ENCODE results near the gene CDH7. TPM values are rescaled to one million over a fixed set of nuclear protein-coding genes. Genes with fewer than 3 reads are reported as not detected.

The CDH7 gene, protein sequence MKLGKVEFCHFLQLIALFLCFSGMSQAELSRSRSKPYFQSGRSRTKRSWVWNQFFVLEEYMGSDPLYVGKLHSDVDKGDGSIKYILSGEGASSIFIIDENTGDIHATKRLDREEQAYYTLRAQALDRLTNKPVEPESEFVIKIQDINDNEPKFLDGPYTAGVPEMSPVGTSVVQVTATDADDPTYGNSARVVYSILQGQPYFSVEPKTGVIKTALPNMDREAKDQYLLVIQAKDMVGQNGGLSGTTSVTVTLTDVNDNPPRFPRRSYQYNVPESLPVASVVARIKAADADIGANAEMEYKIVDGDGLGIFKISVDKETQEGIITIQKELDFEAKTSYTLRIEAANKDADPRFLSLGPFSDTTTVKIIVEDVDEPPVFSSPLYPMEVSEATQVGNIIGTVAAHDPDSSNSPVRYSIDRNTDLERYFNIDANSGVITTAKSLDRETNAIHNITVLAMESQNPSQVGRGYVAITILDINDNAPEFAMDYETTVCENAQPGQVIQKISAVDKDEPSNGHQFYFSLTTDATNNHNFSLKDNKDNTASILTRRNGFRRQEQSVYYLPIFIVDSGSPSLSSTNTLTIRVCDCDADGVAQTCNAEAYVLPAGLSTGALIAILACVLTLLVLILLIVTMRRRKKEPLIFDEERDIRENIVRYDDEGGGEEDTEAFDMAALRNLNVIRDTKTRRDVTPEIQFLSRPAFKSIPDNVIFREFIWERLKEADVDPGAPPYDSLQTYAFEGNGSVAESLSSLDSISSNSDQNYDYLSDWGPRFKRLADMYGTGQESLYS
- 6.8 and 7.8 TPM in 2 replicates for total RNA-seq (2014; rRNA removed; shearing (Covaris generic))

DNA sequence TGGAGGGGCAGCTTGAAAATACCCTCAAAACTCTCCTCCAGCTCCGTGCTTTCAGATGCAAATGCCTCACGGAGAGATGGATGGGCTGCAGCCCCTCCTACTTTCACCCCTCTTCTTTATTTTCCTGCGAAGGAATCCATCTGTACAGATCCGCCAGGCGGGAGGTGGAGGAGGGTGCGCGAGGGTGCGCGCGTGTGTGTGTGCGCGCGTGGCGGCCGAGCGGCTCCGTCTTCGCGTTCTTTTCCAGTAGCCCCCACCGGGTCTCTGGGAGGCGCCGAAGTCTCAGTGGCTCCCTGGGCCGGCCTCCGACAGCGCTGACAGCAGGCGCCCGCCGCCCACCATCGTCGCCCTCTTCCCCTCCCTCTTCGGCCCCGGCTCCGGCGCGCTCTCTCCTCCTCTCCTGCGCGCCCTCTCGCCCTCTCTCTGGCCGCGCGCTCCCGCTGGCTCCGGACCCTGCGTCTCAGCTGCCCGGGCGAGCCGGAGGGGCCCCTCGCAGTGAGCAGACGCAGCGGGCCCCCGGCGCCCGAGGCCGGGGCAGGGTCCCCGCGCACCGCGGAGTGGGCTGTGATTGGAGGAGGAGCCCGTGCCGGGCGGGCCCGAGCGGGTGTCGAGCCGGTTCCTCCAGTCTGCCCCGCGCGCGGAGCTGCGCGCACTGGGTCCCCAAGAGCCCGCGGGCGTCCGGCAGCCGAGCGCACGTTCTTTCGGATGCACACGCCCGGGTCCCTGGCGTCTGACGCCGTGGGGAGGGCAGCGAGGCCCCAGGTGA lies at the start of gene CDH7:
Gene CDH7, plus strand, starts transcription at position 624 of the 766 bp plus-strand sequence. CDS start 11,831 bp downstream, outside the sequence.
- Histone ChIP-seq H3K27ac (peak within 1 kb of the TSS; percentile 57), H3K4me1 (peaks cover 26% of the 10 kb centered on the region), H3K4me3 (peak within 1 kb of the TSS; percentile 64), H3K27me3 (no peaks in the 10 kb centered on the region), H3K36me3 (no peaks in the 10 kb centered on the region), H3K9me3 (replicated peaks) (no peaks in the 10 kb centered on the region)
- peak; percentile 36 to 41 for DNase-seq

- Histone ChIP-seq H3K9me3 (replicated peaks) (no peaks in the 10 kb centered on the region), H3K27me3 (no peaks in the 10 kb centered on the region), H3K36me3 (no peaks in the 10 kb centered on the region), H3K4me1 (no peaks in the 10 kb centered on the region), H3K27ac (no peak overlapping the region), H3K4me3 (no peak overlapping the region)
- no peak for DNase-seq
These were observed 46.8 kb upstream of the CDH7 start for GRCh38 chr18:65704046-65704445.

DNA sequence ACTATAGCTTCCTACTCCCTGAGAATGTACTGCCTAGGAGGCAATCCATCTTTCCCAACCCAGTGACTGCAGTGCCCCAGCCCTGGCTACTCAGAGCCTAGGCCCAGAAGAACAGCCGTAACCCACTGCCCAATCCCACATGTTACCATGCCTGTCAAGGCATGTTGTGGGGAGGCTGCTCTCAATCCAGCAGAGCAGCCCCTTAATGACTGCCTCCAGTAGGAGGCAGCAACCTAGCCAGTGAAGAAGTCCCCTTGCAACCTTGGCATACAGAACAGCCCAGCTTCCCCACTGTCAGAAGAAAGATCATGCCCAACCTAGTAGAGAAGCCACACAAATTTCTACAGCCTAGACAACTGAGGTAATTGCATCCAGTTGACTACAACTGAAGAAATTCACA lies 44.2 kb upstream of the CDH7 start:
- Histone ChIP-seq H3K9me3 (replicated peaks) (no peaks in the 10 kb centered on the region), H3K27ac (no peak overlapping the region), H3K36me3 (no peaks in the 10 kb centered on the region), H3K4me3 (no peak overlapping the region), H3K27me3 (no peaks in the 10 kb centered on the region), H3K4me1 (no peaks in the 10 kb centered on the region)
- no peak for DNase-seq

DNA sequence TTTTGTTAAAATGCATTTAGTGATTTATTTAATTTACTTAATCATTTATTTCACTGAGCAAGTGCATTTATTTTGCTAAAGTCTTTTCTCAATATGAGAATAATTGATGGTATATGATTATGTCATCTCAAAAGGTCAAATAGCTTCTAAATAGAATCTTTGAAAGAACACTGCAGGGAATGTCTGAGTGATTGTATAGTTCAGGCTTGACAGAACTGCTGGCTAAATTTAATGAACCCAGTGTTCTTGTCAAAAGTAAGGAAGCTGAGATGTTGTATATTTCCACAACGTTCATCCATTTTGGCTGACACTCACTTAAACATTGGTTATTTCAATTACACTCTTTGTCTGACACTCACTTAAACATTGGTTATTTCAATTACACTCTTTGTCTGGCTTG lies 39.3 kb upstream of the CDH7 start:
- Histone ChIP-seq H3K36me3 (no peaks in the 10 kb centered on the region), H3K4me1 (no peaks in the 10 kb centered on the region), H3K27ac (no peak overlapping the region), H3K9me3 (replicated peaks) (no peaks in the 10 kb centered on the region), H3K27me3 (no peaks in the 10 kb centered on the region), H3K4me3 (no peak overlapping the region)
- DNase-seq, result no peak

DNA sequence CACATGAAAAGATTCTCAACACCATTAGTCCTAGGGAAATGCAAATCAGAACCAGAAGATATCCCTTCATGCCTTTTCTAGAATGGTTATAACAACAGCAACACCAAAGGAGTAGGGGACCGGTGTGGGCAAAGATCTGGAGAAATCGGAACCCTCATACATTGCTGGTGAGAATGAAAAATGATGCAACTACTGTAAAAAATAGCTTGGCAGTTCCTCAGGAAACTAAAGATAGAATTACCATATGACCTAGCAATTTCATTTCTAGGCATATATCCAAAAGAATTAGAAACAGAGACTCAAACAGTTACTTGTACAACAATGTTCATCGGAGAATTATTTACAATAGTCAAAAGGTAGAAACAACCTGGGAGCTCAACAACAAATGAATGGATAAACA lies 29.2 kb upstream of the CDH7 start:
- Histone ChIP-seq H3K4me3 (no peak overlapping the region), H3K9me3 (replicated peaks) (no peaks in the 10 kb centered on the region), H3K27me3 (no peaks in the 10 kb centered on the region), H3K4me1 (no peaks in the 10 kb centered on the region), H3K36me3 (no peaks in the 10 kb centered on the region), H3K27ac (no peak overlapping the region)
- DNase-seq, result no peak

- peak; percentile 19 to 49 for DNase-seq
- no peak overlapping the region for H3K4me3 ChIP-seq
These were observed 25.4 kb upstream of the CDH7 start for GRCh38 chr18:65725251-65726050.

DNA sequence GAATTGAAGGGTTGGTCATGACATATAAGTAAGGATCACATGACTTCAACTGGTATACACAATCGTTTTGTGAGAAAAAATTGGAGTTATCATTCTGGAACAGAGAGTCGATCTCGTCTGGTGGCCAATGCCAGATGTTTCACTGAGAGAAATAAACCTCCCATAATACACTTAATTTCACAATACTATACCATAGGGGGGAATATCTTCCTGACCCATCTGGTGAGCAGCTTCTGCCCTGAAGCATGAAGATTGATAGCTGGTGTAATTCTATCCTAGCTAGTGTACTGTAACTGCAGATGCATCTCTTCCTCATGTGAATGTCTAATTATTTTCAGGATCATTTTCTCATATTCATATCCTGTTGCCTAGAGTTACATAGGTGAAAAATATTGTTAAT lies 15.7 kb upstream of the CDH7 start:
- Histone ChIP-seq H3K27ac (no peak overlapping the region), H3K9me3 (replicated peaks) (no peaks in the 10 kb centered on the region), H3K4me3 (no peak overlapping the region), H3K36me3 (no peaks in the 10 kb centered on the region), H3K4me1 (peaks cover 16% of the 10 kb centered on the region), H3K27me3 (no peaks in the 10 kb centered on the region)
- no peak for DNase-seq

More at GRCh38 chr18:65725251-65726050, 25.4 kb upstream of the CDH7 start:
- no peaks in the 10 kb centered on the region for H3K36me3 ChIP-seq
- H3K9me3 ChIP-seq (replicated peaks), result no peaks in the 10 kb centered on the region
- no peak overlapping the region for H3K27ac ChIP-seq
- no peaks in the 10 kb centered on the region for H3K27me3 ChIP-seq
- no peaks in the 10 kb centered on the region for H3K4me1 ChIP-seq

DNA sequence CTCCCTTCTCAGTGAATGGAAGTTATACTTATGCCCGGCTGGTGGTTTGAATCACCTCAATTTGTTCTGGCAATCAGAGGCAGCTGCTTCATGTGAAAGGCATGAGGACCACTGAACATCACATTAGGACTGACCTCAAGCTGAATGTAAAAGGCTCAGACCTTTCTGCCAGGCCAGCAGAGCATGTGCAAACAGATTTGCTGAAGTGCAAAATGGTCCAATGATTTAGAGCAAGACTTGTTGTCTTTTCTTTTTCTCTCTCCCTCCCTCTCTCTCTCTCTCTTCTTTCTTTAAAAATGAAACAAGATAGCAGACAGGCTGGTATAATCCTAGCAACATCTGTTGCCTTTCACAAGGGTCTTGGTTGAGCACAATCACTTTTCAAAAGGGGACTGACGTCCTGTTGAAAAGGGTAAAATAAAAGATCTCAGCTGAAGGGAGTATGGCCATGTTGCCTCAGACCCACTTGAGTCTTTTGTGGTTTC lies 13.3 kb upstream of the CDH7 start:
- no peaks in the 10 kb centered on the region for H3K27me3 ChIP-seq
- H3K4me1 ChIP-seq, result peaks cover 16% of the 10 kb centered on the region
- H3K27ac ChIP-seq, result peak overlapping the region; percentile 95
- H3K4me3 ChIP-seq, result no peak overlapping the region; the same call in 1 of the 2 replicates
- DNase-seq, result peak; percentile 85 to 93
- H3K9me3 ChIP-seq (replicated peaks), result no peaks in the 10 kb centered on the region
- H3K36me3 ChIP-seq, result no peaks in the 10 kb centered on the region

DNA sequence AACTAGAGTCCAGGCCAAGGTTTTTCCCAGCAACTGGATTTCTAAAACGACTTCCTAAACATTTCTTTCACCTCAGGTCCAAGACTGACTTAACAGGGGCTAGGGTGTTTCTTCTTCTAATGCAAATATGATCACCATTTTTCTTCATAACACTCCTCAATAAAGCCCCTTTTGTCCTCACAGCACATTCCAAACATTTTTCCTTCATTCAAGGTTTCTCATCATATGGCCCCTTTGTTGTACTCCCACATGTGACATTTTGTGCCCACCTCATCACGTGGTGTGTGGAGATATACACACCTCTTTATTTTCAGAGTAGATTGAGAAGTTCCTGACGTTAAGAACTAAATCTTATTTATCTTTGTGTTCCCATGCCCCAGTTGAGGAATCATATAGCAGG lies 3.9 kb upstream of the CDH7 start:
- Histone ChIP-seq H3K4me1 (peaks cover 7% of the 10 kb centered on the region), H3K27me3 (no peaks in the 10 kb centered on the region), H3K27ac (no peak overlapping the region), H3K9me3 (replicated peaks) (no peaks in the 10 kb centered on the region), H3K36me3 (no peaks in the 10 kb centered on the region), H3K4me3 (no peak overlapping the region)
- no peak for DNase-seq

DNA sequence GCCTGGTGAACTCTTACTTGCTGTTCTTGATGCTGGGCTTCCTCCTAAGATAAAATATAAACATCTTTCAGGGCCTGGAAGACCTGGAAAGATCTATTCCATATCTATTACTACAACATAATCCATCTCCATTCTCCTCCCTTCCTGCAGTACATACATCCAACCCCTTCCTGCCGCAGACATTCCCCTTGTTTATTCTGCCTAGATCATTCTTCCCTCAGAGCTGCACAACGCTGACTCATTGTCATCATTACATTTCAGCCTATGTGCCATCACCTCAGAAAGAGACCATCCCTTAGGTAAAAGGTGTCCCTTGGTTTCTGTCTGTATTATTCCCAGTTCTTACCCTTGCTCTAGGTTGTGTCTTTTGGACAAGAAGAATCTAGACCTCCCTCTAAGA lies 2.5 kb upstream of the CDH7 start:
- Histone ChIP-seq H3K4me3 (no peak overlapping the region), H3K9me3 (replicated peaks) (no peaks in the 10 kb centered on the region), H3K27me3 (no peaks in the 10 kb centered on the region), H3K4me1 (peaks cover 9% of the 10 kb centered on the region), H3K36me3 (no peaks in the 10 kb centered on the region), H3K27ac (no peak overlapping the region)
- peak in 1 of 2 experiments; percentile 40 for DNase-seq

DNA sequence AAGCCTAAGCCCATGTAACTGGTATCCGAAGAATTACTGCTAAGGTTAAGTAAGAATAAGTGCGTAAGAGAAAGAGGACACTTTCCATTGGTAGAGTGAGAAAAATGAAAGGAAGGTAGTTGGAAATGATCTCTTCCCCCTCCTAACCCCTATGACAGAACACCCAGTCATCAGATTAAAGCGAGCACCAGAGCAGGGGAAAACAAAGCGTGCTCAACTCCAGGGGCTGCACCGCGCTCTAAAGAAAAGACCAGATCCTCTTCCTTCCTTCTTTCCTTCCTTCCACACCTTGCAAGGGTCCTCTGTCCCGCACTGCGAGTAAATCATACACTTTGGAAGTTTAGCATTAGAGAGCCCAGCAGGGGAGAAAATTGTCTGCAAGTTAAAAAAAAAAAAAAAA lies 971 bp upstream of the CDH7 start:
- Histone ChIP-seq H3K36me3 (no peaks in the 10 kb centered on the region), H3K27me3 (no peaks in the 10 kb centered on the region), H3K4me1 (peaks cover 18% of the 10 kb centered on the region), H3K9me3 (replicated peaks) (no peaks in the 10 kb centered on the region), H3K27ac (peak overlapping the region; percentile 57; the same call in 1 of the 2 replicates), H3K4me3 (peak overlapping the region; percentile 64)
- peak in 1 of 2 experiments; percentile 13 for DNase-seq

DNA sequence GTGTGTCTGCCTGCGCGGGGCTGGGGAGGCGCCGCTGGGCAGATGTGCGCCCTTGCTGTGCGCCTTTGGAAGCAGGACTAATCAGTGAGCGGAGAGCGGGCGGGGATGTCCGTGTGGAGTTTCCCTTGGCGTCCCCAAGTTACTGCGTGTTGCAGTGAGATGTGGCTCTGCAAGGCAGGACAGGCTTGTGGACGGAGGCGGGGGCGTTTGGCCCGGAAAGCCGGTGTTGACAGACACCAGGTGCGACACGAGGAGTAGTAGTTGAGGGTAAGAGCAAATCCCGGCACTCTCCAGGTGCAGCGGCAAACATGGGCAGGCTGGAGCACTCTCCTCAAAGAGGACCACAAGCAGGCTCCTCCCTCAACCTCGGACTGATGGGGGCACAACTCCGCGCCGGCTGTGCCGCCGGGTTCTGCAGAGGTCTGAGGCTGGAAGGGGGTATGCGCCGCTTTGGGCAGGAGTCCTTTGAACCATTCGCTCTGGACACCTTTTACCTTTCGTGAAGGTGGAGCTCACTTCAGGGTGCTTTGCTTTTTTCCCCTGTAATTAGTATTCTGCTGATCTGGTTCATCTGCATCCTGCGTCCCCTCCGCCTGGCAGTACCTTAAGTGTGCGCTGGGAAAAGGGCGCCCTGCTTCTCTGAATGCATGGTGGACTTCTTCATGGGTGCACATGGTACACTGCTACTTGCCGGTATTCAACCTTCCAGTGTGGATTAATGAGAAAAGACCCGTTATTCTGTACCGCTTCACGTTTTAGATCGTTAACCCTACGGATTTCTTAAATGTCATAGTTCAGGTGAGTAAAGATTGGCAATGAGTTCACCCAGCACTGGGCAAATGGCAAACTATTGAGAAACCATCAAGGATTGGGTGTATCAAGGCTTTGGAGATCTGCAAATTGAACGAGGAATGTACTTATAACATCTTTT lies 608 bp downstream of the CDH7 start:
- H3K9me3 ChIP-seq (replicated peaks), result no peaks in the 10 kb centered on the region
- H3K4me3 ChIP-seq, result peak overlapping the region; percentile 64
- H3K4me1 ChIP-seq, result peaks cover 34% of the 10 kb centered on the region
- H3K27me3 ChIP-seq, result no peaks in the 10 kb centered on the region
- H3K36me3 ChIP-seq, result no peaks in the 10 kb centered on the region
- DNase-seq, result peak; percentile 23 to 37
- H3K27ac ChIP-seq, result peak overlapping the region; percentile 57; the same call in 1 of the 2 replicates
